Testis (tissue), 3 donors: ENCODE data around the gene GRID1. TPM values are rescaled to one million over a fixed set of nuclear protein-coding genes. Genes with fewer than 3 reads are reported as not detected.

ENCODE experiments used
- DNase-seq: peaks from one replicate; pipeline ENCODE4 v3.0.0-alpha.2; 2019
- H3K27ac ChIP-seq, 2 donors: fragments of 200-600 bp; sonication (generic); one replicate each; pipeline ENCODE4 v1.5.1; 2019
- H3K27me3 ChIP-seq: fragments of 200-600 bp; sonication (generic); one replicate; pipeline ENCODE4 v1.5.1; 2019
- H3K36me3 ChIP-seq: fragments of 200-600 bp; sonication (generic); one replicate; pipeline ENCODE4 v1.5.1; 2017; ENCODE audit warnings: low read depth; ENCODE audit errors: missing control alignments
- H3K4me1 ChIP-seq: fragments of 200-600 bp; sonication (generic); one replicate; pipeline ENCODE4 v1.5.1; 2019
- H3K4me3 ChIP-seq, 2 donors: fragments of 200-600 bp; sonication (generic); one replicate each; pipeline ENCODE4 v1.5.1; 2017 to 2019
- H3K9me3 ChIP-seq: fragments of 200-600 bp; sonication (generic); one replicate; pipeline ENCODE4 v1.5.1; 2017
- CTCF ChIP-seq, 3 experiments: fragments of 450-650 bp in 2 of 3; fragments of 200-600 bp in 1 of 3; sonication (generic) in 1 of 3; IDR thresholded peaks; one replicate each; pipeline ENCODE4 v1.5.1; 2016 to 2019; ENCODE audit warnings: antibody characterized with exemption in 3 of 3, mild to moderate bottlenecking in 2 of 3, moderate library complexity in 1 of 3
- POLR2A ChIP-seq: fragments of 450-650 bp; IDR thresholded peaks from one replicate; pipeline ENCODE4 v1.6.1; 2017; ENCODE audit warnings: antibody characterized with exemption, mild to moderate bottlenecking, moderate library complexity
- WGBS, 2 donors: methylation state at CpG; one replicate each; pipeline ENCODE4 v1.1.5; 2018; 5-methylcytosine and 5-hydroxymethylcytosine counted together
- intact Hi-C: fragments of 100-400 bp; cut with DNase I; formaldehyde crosslinking; loops from one replicate; pipeline ENCODE4 v1.15.1; 2023; ENCODE audit warnings: low total_unique reads
- polyA plus RNA-seq: library from polyadenylated mRNA; stranded (reverse); fragments of 350-450 nt; fragmentation: Illumina TruSeq; extraction: RNeasy Lipid Tissue Mini Kit (QIAGEN cat#74804); gene quantifications from one replicate; pipeline ENCODE4 v1.2.3, GENCODE V29; 2014; ENCODE audit warnings: low read depth, low replicate concordance; ENCODE audit not compliant: insufficient read depth
- total RNA-seq, 2 donors: library from RNA; depleted of rRNA; stranded (reverse); fragments of >200 nt; gene quantifications; one replicate each; pipeline ENCODE4 v1.2.3, GENCODE V29; 2016

GRID1 gene
- total and polyA plus RNA-seq, 3 donors from 2014 or later = 7.4 to 16.7 (median 8.1) TPM

DNA sequence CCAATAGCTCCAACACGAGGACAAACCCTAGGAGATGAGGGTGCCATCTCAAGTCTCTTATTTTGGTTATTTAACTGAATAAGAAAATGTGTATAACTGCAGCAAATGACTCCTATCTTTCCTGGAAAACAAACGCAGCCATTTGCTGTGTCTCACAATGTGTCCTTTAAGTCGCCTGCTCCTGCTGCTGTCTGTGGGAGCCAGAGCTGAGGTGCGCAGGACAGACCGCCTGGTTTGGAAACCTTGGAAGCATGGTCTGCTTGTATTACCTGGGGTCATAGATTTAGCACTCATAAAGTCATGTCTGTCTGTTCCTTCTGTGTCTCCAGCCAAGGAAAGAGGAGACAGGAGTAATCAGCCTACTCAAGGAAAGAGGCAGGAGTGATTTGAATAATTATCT is 760.2 kb downstream of the GRID1 start:
- no peak overlapping the region for H3K27ac ChIP-seq
- TF ChIP-seq POLR2A (no peak), CTCF (IDR thresholded peaks at IDR 0.05) (no peak)
- intact Hi-C loops = no loop called here
- no peak overlapping the region for H3K4me3 ChIP-seq
- H3K9me3 ChIP-seq = no peaks in the 10 kb centered on the region
- DNase-seq = no peak
- no peaks in the 10 kb centered on the region for H3K27me3 ChIP-seq
- no peaks in the 10 kb centered on the region for H3K36me3 ChIP-seq
- H3K4me1 ChIP-seq = no peaks in the 10 kb centered on the region
- WGBS, 2 donors = 92 to 96% methylated on average over 5 of the region's 5 CpGs

- intact Hi-C loops = no loop called here
- Histone ChIP-seq H3K27me3 (no peaks in the 10 kb centered on the region), H3K27ac (no peak overlapping the region), H3K9me3 (no peaks in the 10 kb centered on the region), H3K4me1 (no peaks in the 10 kb centered on the region), H3K4me3 (no peak overlapping the region), H3K36me3 (no peaks in the 10 kb centered on the region)
- no peak for DNase-seq
- WGBS, 2 donors = 80 to 86% methylated on average over 5 of the region's 5 CpGs
- TF ChIP-seq POLR2A (no peak), CTCF (IDR thresholded peaks at IDR 0.05) (no peak)
Measured at GRCh38 chr10:85604884-85605283, 761.7 kb downstream of the GRID1 start.

DNA sequence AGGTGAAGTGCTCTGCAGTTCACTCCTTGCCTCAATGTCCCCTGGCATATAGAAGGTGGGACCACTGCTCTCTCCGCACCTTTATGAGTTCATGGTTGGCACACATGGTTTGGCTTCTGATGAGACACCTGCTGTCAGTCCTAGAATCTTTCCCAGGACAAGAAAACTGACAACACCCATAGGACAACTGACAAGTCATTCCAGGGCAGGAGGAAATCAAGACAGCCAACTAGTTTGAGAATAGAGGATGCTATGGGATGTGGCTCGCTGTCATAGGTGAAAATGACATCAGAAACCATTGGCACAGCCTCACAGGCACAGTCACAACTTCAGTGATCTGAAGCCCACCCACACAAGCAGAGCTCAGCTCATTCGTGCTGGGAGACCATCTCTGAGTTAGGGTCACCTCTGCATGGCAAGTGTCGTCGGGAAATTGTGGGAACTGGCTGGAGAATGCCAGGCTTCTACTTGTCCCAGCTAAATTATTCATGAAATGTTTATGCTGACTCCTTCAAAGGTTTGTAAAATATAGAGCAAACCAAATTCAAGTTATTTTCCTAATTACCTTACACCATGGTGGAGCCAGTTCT is 762.4 kb downstream of the GRID1 start:
- H3K27me3 ChIP-seq = no peaks in the 10 kb centered on the region
- no peak for DNase-seq
- no peak overlapping the region for H3K4me3 ChIP-seq
- 93 to 98% methylated on average over 5 of the region's 5 CpGs for WGBS, 2 donors
- TF ChIP-seq CTCF (IDR thresholded peaks at IDR 0.05) (no peak), POLR2A (no peak)
- intact Hi-C loops = no loop called here
- H3K4me1 ChIP-seq = no peaks in the 10 kb centered on the region
- no peak overlapping the region for H3K27ac ChIP-seq
- no peaks in the 10 kb centered on the region for H3K9me3 ChIP-seq
- H3K36me3 ChIP-seq = no peaks in the 10 kb centered on the region

GRCh38 chr10:85603151-85603940 is 763.2 kb downstream of the GRID1 start:
- Histone ChIP-seq H3K36me3 (no peaks in the 10 kb centered on the region), H3K9me3 (no peaks in the 10 kb centered on the region), H3K4me1 (no peaks in the 10 kb centered on the region), H3K4me3 (no peak overlapping the region), H3K27ac (no peak overlapping the region), H3K27me3 (no peaks in the 10 kb centered on the region)
- intact Hi-C loops = no loop called here
- WGBS, 2 donors = 95 to 96% methylated on average over 4 to 5 of the region's 5 CpGs
- DNase-seq = no peak
- TF ChIP-seq POLR2A = no peak
- no peak for TF ChIP-seq CTCF (IDR thresholded peaks at IDR 0.05)
